Osteocyte (in vitro differentiated cells): ENCODE measurements around the gene CSN1S1. TPM values are rescaled to one million over a fixed set of nuclear protein-coding genes. Genes with fewer than 3 reads are reported as not detected.

ENCODE experiments used
- DNase-seq: peaks from one replicate; pipeline ENCODE4 v3.0.0; 2021; ENCODE audit warnings: mixed read lengths; ENCODE audit not compliant: unreplicated experiment; ENCODE audit errors: extremely low spot score
- H3K27ac Mint-ChIP-seq: one replicate; pipeline ENCODE4 v1.8.0; 2021; ENCODE audit warnings: mild to moderate bottlenecking, mixed read lengths; ENCODE audit not compliant: unreplicated experiment
- H3K27me3 Mint-ChIP-seq: one replicate; pipeline ENCODE4 v1.8.0; 2021; ENCODE audit warnings: mixed read lengths; ENCODE audit not compliant: unreplicated experiment
- H3K36me3 Mint-ChIP-seq: one replicate; pipeline ENCODE4 v1.8.0; 2021; ENCODE audit warnings: mixed read lengths; ENCODE audit not compliant: unreplicated experiment
- H3K4me1 Mint-ChIP-seq: one replicate; pipeline ENCODE4 v1.8.0; 2021; ENCODE audit warnings: mixed read lengths; ENCODE audit not compliant: unreplicated experiment
- H3K4me3 Mint-ChIP-seq: one replicate; pipeline ENCODE4 v1.8.0; 2021; ENCODE audit warnings: mild to moderate bottlenecking, moderate library complexity, mixed read lengths; ENCODE audit not compliant: unreplicated experiment
- H3K9me3 Mint-ChIP-seq: one replicate; pipeline ENCODE4 v1.8.0; 2021; ENCODE audit warnings: mixed read lengths; ENCODE audit not compliant: unreplicated experiment
- CTCF ChIP-seq: fragments of 200-600 bp; sonication (generic); IDR thresholded peaks from 2 replicates; pipeline ENCODE4 v1.5.0; 2021; ENCODE audit warnings: antibody characterized with exemption, mild to moderate bottlenecking, moderate library complexity
- total RNA-seq: library from RNA; stranded (reverse); gene quantifications from 2 replicates; pipeline ENCODE4 v1.2.1, GENCODE V29; 2021

CSN1S1 gene
- total RNA-seq, 1 donor from 2014 or later: not detected

DNA sequence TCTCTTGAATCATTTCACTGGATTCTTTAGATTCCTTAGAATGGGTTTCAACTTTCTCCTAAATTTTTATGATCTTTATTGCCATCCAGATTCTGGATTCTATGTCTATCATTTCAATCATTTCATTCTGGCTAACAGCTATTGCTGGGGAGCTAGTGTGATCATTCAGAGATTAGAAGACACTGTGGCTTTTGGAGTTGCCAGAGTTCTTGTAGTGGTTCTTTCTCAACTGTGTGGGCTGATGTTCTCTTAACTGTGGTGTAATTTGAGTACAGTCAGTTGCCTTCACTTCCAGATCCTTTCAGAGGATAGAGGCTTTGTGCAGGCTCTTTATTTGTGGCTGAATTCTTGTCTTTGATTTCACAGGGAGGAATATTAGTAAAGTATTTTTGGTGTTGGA lies 46.7 kb downstream of the CSN1S1 start:
- Mint-ChIP-seq H3K4me3 (no peak overlapping the region), H3K27ac (no peak overlapping the region), H3K4me1 (no peaks in the 10 kb centered on the region), H3K9me3 (no peaks in the 10 kb centered on the region), H3K27me3 (peaks cover 5% of the 10 kb centered on the region), H3K36me3 (no peaks in the 10 kb centered on the region)
- TF ChIP-seq CTCF: no peak
- no peak for DNase-seq

DNA sequence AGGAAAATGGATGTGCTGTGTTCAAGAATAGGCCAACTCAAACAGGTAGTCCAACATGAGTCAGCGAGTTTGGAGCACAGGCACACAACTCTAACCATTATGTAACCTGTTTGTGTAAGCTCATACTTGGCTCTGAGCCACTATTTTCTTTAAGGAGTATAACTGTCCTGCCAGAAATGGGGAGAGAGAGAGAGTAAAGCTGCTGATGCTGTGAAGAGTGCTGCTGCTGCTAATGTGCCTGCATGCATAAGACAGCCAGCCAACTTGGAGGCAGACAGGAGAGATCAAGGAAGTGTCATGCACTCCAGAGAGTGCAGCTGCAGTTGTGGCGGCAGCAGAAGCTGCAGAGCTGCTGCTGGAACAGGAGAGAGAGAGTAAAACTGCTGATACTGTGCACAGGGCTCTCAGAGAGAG lies 53.2 kb downstream of the CSN1S1 start:
- Mint-ChIP-seq H3K9me3 (no peaks in the 10 kb centered on the region), H3K36me3 (no peaks in the 10 kb centered on the region), H3K27me3 (peaks cover 4% of the 10 kb centered on the region), H3K4me1 (no peaks in the 10 kb centered on the region), H3K4me3 (no peak overlapping the region), H3K27ac (no peak overlapping the region)
- TF ChIP-seq CTCF: no peak
- no peak for DNase-seq

DNA sequence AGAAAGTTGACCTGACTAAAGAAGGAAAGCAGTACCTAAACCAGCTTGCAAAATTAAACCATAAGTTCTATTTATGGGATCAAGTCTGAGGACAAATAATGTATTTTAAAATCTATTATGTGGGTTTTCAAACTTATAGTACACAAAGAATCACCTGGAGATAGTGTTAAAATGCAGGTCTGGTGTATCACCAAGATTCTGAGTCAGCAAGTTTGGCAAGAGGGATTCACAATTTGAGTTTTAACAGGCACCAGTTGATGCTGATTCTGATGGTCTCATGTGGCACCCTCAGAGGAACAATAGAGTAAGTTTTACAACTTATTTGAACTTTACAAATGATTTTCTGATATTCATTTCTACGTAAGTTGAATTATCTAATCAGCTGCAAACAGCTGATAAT lies 55.8 kb downstream of the CSN1S1 start:
- TF ChIP-seq CTCF: no peak
- no peaks in the 10 kb centered on the region for H3K36me3 Mint-ChIP-seq

DNA sequence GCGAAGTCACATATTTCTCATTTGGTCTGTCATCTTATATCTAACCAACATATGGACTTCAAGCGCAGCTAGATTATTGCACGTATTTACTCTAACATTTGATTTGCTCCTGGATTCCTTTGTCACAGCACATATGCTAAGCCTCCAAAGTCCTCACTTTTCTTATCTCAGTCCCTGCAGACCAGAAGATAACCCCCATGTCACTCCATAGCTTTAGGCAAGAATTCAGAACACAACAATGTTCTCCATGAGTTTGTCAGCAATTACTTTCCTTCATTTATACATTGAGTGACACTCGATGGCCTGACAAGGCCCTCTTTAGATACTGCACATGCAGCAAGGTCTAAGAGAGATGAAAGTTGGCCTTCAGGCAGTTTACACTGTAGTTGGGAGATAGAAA lies 60.1 kb downstream of the CSN1S1 start:
- no peak for DNase-seq
- H3K27ac Mint-ChIP-seq: no peak overlapping the region

More for the DNA sequence above, 55.8 kb downstream of the CSN1S1 start:
- no peak overlapping the region for H3K4me3 Mint-ChIP-seq
- no peak overlapping the region for H3K27ac Mint-ChIP-seq
- H3K27me3 Mint-ChIP-seq: peaks cover 12% of the 10 kb centered on the region
- H3K4me1 Mint-ChIP-seq: no peaks in the 10 kb centered on the region
- DNase-seq: no peak
- no peaks in the 10 kb centered on the region for H3K9me3 Mint-ChIP-seq

GRCh38 chr4:69994782-69995181 lies 63.9 kb downstream of the CSN1S1 start:
- Mint-ChIP-seq H3K36me3 (no peaks in the 10 kb centered on the region), H3K4me3 (no peak overlapping the region), H3K27ac (no peak overlapping the region), H3K27me3 (peaks cover 15% of the 10 kb centered on the region), H3K4me1 (no peaks in the 10 kb centered on the region), H3K9me3 (no peaks in the 10 kb centered on the region)
- TF ChIP-seq CTCF: no peak
- DNase-seq: no peak

More for the DNA sequence above, 60.1 kb downstream of the CSN1S1 start:
- no peaks in the 10 kb centered on the region for H3K4me1 Mint-ChIP-seq
- H3K27me3 Mint-ChIP-seq: peaks cover 14% of the 10 kb centered on the region
- TF ChIP-seq CTCF: no peak
- H3K36me3 Mint-ChIP-seq: no peaks in the 10 kb centered on the region
- H3K9me3 Mint-ChIP-seq: no peaks in the 10 kb centered on the region
- H3K4me3 Mint-ChIP-seq: no peak overlapping the region
